Panc1 (cell line): ENCODE data around the gene IDH2.
"Not testable (repeated sequence)": the region's sequence is repeated elsewhere in the genome, so short reads cannot be mapped to it uniquely, and the experiment has no call there.

Experiments
- POLR2AphosphoS5 ChIP-seq: IDR thresholded peaks from 2 replicates; pipeline ENCODE4 v1.6.1; 2012; ENCODE audit warnings: mild to moderate bottlenecking, low read depth, low read length, moderate library complexity
- SIN3A ChIP-seq: IDR thresholded peaks from 2 replicates; pipeline ENCODE4 v1.6.1; 2012; ENCODE audit warnings: low read depth, mild to moderate bottlenecking, low read length, moderate library complexity, borderline replicate concordance; ENCODE audit not compliant: insufficient read depth
- TF ChIP-seq, protein P1 (sequence below): fragments of 450-650 bp; IDR thresholded peaks from 2 replicates; pipeline ENCODE4 v1.5.1; 2017; ENCODE audit warnings: mild to moderate bottlenecking
- TF ChIP-seq, protein P2 (sequence below), 2 experiments: IDR thresholded peaks; 2 replicates each; pipeline ENCODE4 v1.6.1; 2011 to 2012; ENCODE audit warnings: low read depth in 2 of 2, control low read depth in 1 of 2, low read length in 1 of 2, mild to moderate bottlenecking in 1 of 2, moderate library complexity in 1 of 2; ENCODE audit not compliant: insufficient read depth in 1 of 2

DNA sequence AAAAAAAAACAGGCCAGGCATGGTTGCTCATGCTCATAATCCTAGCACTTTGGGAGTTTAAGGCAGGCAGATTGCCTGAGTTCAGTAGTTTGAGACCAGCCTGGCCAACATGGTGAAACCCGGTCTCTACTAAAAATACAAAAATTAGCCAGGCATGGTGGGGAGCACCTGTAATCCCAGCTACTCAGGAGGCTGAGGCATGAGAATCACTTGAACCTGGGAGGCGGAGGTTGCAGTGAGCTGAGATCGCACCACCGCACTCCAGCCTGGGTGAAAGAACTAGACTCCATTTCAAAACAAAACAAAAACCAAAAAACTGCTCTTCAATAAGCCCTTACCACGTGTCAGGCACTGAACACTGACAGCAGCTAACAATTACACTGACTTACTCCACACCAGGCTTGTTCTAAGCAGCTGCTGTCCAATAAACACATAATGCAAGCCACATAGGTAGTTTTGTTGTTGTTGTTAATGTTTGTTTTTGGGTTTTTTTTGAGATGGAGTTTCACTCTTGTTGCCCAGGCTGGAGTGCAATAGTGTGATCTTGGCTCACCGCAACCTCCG, 44.0 kb upstream of the IDH2 start:
- TF ChIP-seq POLR2AphosphoS5, SIN3A: not testable (repeated sequence)
- TF ChIP-seq, protein P1, sequence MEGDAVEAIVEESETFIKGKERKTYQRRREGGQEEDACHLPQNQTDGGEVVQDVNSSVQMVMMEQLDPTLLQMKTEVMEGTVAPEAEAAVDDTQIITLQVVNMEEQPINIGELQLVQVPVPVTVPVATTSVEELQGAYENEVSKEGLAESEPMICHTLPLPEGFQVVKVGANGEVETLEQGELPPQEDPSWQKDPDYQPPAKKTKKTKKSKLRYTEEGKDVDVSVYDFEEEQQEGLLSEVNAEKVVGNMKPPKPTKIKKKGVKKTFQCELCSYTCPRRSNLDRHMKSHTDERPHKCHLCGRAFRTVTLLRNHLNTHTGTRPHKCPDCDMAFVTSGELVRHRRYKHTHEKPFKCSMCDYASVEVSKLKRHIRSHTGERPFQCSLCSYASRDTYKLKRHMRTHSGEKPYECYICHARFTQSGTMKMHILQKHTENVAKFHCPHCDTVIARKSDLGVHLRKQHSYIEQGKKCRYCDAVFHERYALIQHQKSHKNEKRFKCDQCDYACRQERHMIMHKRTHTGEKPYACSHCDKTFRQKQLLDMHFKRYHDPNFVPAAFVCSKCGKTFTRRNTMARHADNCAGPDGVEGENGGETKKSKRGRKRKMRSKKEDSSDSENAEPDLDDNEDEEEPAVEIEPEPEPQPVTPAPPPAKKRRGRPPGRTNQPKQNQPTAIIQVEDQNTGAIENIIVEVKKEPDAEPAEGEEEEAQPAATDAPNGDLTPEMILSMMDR: not testable (repeated sequence)
- TF ChIP-seq, protein P2, sequence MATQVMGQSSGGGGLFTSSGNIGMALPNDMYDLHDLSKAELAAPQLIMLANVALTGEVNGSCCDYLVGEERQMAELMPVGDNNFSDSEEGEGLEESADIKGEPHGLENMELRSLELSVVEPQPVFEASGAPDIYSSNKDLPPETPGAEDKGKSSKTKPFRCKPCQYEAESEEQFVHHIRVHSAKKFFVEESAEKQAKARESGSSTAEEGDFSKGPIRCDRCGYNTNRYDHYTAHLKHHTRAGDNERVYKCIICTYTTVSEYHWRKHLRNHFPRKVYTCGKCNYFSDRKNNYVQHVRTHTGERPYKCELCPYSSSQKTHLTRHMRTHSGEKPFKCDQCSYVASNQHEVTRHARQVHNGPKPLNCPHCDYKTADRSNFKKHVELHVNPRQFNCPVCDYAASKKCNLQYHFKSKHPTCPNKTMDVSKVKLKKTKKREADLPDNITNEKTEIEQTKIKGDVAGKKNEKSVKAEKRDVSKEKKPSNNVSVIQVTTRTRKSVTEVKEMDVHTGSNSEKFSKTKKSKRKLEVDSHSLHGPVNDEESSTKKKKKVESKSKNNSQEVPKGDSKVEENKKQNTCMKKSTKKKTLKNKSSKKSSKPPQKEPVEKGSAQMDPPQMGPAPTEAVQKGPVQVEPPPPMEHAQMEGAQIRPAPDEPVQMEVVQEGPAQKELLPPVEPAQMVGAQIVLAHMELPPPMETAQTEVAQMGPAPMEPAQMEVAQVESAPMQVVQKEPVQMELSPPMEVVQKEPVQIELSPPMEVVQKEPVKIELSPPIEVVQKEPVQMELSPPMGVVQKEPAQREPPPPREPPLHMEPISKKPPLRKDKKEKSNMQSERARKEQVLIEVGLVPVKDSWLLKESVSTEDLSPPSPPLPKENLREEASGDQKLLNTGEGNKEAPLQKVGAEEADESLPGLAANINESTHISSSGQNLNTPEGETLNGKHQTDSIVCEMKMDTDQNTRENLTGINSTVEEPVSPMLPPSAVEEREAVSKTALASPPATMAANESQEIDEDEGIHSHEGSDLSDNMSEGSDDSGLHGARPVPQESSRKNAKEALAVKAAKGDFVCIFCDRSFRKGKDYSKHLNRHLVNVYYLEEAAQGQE (IDR thresholded peaks at IDR 0.05; ENCODE audit: insufficient read depth in 1 of 2, low read depth in 2 of 2, low read length in 1 of 2): not testable (repeated sequence)
